CD4-positive, alpha-beta T cell treated with Interleukin-15 for 1 hour (primary cell): ENCODE results near the gene LGALS12.

Source experiments
- DNase-seq: peaks from one replicate; pipeline ENCODE4 v3.0.0-alpha.2; 2020

Gene LGALS12, protein sequence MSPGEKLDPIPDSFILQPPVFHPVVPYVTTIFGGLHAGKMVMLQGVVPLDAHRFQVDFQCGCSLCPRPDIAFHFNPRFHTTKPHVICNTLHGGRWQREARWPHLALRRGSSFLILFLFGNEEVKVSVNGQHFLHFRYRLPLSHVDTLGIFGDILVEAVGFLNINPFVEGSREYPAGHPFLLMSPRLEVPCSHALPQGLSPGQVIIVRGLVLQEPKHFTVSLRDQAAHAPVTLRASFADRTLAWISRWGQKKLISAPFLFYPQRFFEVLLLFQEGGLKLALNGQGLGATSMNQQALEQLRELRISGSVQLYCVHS

DNA sequence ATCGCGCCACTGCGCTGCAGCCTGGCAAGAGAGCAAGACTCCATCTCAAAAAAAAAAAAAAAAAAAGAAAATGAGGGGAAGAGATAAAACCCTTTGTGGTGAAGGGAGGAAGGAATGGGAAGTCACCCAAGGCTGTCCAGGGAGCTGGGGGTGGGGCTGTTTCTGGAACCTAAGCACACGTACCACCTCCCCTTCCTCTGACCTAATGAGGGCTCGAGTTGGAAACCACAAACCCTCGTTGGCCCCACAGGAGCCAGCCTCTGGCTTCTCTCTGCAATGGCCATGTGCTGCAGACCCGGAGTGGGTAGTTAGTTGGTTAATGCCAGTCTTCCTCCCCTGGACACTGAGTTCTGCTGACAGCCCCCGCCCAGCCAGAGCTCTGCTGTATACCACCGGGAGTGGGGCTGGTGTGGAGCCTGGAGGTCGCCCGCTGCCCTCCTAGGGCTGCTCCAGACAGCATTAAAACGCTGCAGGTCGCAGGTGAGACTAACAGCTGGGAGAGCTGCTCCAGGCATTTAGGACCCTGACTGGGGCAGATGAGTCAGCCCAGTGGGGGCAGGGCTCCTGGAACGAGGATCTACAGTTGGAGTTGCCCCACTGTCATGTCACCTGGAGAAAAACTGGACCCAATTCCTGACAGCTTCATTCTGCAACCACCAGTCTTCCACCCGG, at the start of gene LGALS12:
Gene LGALS12, plus strand, starts transcription at position 228 of the 672 bp plus-strand sequence. Its CDS starts 375 bp downstream, at position 603.
- DNase-seq: peak; percentile 37

DNA sequence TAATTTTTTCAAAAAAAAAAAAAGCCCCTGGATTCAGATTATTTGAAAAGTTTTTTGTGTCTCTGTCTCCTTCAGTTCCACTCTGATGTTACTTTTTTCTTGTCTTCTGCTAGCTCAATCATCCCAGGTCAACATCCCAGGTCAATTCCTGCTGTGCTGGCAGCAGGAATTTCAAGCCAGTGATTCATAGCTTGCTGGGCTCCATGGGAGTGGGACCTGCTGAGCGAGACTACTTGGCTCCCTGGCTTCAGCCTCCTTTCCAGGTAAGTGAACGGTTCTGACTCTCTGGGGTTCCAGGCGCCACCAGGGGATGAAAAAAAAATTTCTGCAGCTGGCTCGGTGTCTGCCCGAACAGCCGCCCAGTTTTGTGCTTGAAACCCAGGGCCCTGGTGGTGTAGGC, 46.3 kb upstream of the LGALS12 start:
- no peak for DNase-seq

DNA sequence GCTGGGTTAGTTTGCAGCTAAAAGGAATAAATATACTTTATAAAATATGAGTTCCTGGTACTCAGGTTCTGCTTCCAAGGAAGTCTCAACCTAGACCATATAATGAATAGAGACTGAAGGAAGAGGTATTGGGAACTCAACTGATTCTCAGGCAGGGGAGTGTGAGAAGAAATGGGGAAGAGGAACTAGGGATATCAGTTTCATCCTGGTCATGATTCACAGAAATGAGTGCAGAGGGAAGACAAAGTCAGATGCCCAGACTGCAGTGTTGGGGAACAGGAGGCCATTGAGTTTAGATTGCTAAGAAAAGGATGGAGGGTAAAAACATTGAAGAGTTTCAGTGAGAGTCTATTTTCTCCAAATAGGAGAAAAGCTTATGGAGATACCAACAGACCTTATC, 43.7 kb upstream of the LGALS12 start:
- DNase-seq: no peak

DNA sequence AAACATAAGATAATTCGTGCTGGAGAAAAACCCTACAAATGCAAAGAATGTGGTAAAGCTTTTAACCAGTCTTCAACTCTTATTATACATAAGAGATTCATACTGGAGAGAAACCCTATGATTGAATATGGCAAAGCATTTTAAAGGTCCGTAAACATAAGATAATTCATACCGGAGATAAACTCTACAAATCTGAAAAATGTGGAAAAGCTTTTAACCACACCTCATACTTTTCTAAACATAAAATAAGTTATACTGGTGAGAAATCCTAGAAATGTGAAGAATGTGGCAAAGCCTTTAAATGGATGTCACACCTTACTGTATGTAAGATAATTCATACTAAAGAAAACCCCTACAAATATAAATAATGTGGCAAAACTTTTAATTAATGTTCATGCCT, 35.6 kb upstream of the LGALS12 start:
- DNase-seq: no peak

DNA sequence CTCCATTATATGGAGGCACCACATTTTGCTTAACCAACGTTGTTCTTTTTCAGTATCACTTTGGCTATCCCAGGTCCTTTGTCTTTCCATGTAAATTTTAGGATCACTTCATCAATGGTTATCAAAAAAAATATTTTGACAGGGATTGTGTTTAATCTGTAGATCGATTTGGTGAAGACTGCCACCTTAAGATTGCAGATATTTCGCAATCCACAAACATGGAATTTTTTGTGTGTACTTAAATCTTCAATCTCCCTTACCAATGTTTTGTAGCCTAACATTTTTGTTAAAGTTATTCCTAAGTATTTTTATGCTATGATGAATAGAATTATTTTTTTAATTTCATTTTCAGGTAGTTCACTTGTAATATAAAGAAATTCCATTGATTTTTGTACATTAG, 33.5 kb upstream of the LGALS12 start:
- DNase-seq: no peak

DNA sequence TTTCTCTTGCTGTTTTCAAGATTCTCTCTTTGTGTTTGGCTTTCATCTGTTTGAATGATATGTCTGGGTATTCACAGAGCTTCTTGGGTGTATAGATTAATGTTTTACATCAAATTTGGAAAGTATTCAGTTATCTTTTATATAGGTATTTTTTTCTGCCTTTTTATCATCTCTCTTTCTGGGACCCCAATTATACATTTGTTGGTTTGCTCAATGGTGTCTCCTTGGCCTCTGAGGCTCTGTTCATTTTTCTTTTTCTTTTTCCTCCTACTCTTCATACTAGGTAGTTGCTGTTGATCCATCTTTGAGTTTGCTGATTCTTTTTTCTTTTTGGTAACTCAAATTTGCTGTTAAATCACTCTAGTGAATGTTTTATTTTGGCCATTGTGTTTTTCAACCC, 29.3 kb upstream of the LGALS12 start:
- DNase-seq: no peak

DNA sequence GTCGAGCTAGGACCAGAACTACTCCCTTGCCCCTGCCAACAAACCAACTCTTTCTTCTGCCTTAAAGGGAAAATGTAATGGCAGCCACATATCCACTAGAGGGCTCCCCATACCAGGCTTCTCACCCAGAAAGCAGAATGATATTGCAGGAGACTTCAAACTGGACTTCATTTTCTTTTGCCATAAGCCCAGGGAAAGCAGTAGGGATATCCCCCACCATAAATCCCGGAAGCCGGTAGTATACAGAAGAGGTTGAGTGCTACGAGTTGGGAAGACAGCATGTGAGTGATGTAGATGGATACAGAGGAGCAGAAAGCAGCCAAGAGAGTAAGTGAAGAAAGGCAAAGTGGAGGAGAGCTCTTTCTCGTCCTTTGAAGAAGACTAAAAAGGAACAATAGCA, 27.0 kb upstream of the LGALS12 start:
- peak; percentile 56 for DNase-seq

DNA sequence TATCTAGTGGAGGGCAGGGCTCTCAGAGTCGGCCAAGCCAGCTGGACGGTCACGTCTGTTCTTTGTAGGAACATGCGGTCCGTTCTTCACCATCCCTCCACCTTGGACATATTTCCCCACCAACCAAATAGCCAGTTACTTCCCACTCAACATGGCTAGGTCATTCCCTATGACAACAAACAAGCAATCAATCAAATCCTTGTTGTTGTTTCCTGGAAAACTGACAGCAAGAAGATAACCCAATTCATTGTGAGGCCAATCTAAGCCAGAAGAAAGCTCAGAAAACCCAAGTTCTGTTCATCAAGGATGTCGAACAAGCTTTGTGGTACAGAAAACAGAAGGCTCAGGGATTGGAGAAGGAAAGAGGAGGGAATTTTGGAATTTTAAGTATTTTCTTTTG, 25.8 kb upstream of the LGALS12 start:
- no peak for DNase-seq

DNA sequence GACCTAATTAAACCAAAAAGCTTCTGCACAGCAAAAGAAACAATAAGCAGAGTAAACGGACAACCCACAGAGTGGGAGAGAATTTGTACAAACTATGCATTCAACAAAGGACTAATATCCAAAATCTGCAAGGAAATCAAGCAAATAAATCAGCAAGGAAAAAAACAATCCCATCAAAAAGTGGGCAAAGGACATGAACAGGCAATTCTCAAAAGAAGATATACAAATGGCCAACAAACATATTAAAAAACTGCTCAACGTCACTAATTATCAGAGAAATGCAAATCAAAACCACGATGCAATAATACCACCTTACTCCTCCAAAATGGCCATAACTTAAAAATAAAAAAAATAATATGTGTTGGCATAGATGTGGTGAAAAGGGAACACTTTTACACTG, 20.1 kb upstream of the LGALS12 start:
- no peak for DNase-seq

DNA sequence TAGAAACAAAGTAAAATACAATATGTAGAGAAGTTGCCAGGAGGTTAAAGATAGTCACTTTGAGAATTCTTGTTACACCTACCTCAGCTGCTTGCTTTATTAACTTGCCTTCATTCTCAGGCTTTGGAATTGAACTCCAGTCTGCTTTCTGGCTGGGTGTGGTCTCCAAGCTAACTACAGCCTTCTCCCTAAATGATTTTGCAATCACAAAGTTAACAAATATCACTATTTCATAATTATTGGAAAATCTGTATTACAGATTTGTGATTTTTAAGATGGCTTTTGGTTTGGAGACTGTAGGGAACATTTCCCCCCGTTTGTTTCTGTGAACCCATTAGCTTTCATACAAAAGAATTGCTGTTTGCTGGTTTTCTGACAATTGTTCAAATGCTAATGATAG, 17.1 kb upstream of the LGALS12 start:
- DNase-seq: no peak

DNA sequence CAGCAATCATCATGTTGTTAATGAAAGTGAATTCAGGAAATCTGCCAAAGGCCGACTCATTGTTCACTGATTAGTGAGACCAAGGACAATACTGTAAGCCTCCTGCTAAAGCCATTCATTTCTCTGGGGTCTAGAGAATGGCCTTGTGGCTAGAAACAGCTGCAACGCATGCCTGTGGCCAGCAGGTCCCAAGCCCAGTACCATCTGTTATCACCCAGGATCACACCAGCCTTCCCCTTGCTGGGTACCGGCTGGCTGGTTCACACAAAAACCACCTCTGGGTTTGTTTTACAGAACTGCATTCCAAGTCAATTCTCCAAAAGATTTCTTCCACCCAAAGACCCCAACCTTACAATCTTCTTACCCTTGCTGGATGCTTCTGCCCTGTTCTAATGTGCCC, 16.0 kb upstream of the LGALS12 start:
- DNase-seq: no peak

DNA sequence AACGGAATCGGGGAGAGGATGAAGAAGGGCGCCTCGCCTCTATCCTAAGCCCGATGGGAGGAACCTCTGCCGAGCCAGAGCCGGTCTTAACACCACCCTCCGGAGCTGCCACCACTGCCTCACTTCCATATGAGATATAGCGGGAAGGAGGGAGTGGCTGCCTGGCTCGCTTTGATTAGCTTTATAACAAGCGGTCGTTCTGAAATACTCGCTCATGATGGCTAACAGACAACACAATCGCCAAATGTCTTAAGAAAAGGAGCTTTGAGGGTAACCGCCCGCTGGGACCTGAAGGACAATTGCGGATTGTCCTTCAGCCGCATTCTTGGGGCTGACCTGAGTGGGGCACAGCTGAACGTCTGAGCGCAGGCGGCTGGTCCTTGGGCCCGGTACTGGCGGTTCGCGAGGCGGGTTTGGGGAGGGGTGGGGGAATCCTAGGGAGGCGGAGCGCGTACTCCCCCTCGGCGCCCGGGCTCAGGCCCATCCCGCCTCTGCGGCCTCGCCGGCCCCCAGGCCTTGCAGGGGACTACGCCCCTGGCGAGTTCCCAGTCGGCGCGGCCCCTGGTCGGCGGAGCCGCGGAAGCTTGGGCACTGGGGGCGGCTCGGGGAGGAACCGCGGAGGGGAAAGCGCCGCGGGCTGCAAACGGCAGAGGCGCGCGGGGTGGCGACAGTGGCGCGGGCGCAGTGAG, 15.2 kb upstream of the LGALS12 start, which contains the start of gene PLAAT5:
Gene PLAAT5, minus strand, starts transcription at position 617 of the 689 bp plus-strand sequence. Its CDS starts 133 bp downstream, at position 484.
- DNase-seq: no peak

DNA sequence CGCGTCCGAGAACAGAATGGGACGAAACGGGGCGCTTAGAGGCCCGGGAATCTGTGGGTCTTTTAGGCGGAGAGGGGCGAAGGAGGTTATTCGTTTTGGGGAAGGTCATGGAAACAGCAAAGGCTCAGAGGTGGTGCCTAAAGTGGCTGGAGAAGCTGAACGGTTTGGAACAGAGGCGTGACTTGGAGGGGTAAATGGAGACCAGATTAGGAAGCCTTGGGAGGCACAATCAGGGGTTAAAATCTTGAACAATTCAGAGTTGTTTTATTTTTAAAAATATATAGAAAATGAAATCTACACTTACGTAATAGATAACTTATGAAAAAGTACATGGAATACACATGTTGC, 14.7 kb upstream of the LGALS12 start:
- no peak for DNase-seq

DNA sequence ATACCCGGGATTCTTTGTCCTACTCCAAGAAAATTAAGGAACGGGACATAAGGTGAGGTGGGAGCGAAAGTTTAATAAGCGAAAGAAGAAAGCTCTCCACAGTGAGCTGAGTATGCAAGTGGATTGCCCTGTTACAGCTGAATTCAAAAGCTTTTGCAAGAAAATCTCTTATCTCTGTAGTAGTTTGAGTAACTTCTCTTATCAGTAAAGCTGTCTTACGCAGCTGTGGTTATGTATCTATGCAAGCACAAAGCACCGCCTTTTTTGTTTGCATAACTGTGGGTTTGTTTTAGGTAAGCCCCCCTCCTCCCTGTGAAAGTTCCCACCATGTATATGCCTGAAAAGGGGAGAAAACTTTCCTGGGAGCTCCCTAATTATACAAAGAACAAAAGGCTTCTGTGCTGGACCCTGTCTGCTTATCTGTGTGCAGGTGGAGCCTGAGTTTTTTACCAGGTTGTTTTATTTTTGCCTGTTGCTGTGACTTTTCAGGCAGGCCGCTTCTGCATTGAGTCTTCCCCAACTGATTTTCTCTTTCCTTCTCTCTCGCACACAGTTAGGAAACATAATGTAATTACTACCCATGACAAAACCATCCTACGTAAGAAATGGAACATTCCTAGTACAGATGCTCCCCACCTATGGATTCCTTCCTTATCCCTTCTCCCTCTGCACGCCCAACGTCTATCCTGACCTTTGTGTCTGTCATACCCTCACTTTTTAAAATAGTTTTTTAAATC, 14.1 kb upstream of the LGALS12 start:
- no peak for DNase-seq

DNA sequence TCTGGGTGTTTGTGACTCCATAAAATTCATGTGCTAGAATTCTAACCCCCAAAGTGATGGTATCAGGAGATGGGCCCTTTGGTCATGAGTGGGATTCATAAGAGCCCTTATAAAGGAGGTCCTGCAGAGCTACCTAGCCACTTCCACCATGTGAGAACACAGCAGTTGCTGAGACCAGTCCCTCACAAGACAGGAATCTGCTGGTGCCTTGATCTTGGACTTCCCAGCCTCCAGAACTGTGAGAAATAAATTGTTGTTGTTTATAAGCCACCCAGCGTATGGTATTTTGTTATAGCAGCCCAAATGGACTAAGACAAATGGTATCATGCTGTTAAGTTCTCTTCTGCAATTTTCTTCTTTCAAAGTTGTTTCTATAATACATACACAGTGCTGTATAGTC, 13.4 kb upstream of the LGALS12 start:
- no peak for DNase-seq

DNA sequence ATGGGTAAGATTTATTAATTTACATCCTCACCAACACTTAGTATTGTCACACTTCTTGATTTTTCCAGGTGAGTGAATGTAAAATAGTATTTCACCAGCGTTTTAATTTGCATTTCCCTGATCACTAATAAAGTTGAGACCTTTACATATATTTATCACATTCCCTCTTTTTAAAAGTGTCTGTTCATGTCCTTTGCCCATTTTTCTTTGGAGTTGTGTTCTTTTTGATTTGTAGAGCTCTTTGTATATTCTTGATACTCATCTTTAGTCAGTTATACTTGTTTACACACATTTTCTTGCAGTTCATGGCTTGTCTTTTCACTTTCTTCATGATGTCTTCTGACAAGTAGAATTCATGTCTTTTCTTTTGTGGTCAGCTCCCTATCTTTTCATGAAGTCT, 12.8 kb upstream of the LGALS12 start:
- no peak for DNase-seq

DNA sequence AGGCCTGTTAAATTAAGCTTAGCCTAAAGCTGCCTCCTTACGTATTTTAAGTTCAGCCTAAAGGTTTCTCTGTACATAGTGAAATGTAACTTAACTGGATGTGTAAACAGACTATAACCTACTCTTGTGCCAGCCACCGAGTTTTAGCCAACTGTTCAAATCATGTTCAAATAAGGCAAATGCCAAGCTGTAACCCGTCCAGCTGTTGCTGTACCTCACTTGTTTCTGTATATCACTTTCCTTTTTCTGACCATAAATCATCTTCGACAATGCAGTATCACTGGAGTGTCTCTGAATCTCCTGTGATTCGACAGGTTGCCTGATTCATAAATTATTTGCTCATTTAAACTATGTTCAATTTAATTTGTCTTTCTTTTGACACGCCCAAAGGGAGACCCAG, 10.9 kb upstream of the LGALS12 start:
- DNase-seq: no peak

DNA sequence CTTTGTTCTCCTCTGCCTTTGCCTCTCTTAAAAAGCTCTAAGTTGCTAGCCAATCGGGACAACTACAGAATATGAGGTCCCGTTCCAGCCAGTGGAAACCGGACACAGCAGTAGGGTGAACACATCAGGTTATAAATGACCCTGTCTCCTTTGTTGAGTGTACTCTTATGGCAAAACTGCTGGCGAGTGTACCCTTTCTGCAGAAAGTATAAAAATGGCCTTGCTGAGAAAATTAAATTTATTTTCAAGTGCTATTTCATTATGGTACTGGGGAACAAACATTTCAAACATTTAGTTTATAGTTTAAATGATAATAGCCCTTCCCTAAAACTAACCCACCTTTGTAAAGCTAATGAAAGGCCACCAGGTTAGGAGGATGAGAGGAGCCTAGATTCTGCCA, 6.0 kb upstream of the LGALS12 start:
- DNase-seq: no peak

DNA sequence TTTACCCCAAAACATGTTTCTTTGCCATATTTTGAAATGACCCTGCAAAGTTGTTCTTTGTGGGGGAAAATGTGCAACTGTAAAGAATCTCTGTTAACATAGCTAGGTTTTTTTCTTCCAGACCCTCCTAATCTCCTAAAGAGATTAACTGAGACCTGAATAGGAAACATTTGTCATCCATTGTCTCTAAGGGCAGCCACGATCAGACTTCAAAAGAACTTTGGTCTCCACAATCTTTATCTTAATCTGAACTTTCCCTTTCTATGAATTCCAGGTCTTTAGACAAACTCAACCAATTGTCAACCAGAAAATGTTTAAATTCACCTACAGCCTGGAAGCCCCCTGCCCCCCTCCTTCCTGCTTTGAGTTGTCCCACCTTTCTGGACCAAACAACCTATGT, 4.6 kb upstream of the LGALS12 start:
- DNase-seq: no peak

DNA sequence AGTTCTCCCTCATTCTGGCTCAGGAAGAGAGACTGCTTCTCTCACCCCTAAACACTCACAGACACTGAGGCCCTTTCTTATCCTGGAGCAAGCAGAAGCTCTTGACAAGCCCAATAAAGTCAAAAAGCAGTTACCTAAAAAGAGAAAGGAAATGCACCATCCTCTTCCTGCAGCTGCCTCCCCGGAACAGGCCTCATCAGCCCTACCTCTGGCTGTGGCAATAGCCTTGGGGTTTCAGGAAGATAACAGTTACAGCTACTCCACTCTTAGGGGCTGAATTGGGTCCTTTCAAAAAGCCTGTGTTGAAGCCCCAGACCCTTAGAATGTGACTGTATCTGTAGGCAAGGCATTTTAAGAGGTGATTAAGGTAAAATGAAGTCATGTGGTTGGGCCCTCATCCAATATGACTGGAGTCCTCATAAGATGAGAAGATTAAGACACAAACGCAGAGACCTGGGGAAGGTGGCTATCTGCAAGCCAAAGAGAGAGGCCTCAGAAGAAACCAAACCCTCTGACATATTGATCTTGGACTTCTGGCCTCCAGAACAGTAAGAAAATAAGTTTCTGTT, 3.5 kb upstream of the LGALS12 start:
- DNase-seq: no peak

DNA sequence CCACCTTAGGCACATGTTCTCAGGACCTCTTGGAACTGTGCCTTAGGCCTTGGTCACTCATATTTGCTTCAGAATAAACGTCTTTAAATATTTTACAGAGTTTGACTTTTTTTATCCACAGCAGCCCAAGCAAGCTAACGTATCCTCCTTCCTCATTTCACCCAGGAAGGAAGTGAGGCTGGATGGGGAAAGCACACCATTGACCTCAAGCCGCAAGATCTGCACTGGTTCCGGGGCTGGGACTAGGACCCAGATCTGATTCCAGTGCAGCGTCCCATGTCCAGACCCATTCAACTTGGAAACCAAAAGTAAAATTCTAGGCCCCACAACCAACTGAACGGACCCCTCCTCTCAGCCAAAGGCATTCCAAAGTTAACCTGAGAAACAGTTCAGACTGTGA, 2.4 kb upstream of the LGALS12 start:
- DNase-seq: peak; percentile 42

DNA sequence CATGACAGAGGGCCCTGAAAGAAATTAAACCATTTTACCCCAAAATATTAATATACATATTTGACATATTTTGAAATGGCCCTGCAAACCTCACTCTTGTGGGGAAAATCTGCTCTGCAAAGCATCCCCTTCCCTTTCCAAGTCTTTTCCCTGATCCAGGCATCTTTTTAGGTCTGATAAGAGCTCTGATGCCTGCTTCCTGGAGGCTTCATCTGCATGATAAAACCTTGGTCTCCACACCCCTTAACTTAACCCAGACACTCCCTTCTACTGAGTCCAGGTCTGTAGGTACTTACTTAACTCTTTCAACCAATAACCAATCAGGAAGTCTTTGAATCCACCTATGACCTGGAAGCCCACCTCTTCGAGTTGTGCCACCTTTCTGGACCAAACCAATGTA, 1.8 kb upstream of the LGALS12 start:
- DNase-seq: no peak

DNA sequence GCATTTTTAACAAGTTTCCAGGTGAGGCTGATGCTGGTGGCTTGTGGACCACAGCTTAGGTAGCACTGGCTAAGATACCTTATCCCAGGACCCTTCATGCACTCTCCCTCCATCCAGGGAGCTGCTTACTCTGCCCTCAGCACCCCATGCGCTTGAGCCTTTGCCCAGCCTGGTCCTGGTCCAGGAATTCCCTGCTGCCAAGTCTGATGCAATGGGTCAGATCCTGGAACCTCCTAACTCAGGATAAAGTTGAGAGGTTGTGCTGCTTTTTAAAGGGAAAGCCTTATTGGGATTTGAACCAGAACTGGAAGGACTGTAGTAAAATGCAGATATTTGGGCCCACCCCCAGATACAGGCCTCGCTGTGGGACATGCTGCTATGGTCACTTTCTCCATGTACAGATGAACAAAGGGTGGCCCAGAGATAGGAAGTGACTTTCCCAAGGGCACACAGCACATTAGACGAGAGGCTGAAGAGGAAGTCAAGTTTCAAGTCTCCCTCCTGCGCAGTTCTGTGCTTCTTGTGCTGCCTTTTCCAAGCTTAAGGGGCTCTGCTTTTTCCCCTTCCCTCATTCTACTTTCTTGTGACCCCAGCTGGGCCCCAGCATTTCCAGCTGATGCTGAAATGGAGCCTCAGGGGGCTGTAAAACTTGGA, 824 bp upstream of the LGALS12 start:
- no peak for DNase-seq
